HG02642 (cell line): ENCODE results near the gene MGMT.

ENCODE experiments used
- ATAC-seq: cut with Tn5 transposase; IDR thresholded peaks from one replicate; pipeline ENCODE4 v1.9.1; 2021; ENCODE audit warnings: mild to moderate bottlenecking; ENCODE audit not compliant: unreplicated experiment, poor library complexity

The MGMT gene

DNA sequence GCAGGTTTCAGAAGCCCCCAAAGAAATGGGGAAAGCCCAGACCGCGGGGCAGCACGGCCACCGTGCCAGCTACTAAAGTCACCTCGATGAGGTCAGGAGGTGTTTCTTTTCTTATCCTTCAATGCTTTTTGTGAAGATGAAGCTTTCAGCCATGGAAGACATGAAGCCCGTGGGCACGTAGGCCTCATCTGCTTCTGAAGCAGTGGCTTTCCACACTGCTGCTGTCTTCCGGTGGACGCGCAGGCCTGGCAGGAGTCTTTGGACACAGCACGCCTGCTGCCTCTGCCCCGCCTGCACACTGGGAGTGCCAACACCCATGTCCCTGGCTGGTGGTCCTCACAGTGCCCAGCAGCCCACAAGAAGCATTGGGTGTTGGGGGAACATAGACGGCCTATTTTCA, 311.5 kb downstream of the MGMT start:
- ATAC-seq = no peak

DNA sequence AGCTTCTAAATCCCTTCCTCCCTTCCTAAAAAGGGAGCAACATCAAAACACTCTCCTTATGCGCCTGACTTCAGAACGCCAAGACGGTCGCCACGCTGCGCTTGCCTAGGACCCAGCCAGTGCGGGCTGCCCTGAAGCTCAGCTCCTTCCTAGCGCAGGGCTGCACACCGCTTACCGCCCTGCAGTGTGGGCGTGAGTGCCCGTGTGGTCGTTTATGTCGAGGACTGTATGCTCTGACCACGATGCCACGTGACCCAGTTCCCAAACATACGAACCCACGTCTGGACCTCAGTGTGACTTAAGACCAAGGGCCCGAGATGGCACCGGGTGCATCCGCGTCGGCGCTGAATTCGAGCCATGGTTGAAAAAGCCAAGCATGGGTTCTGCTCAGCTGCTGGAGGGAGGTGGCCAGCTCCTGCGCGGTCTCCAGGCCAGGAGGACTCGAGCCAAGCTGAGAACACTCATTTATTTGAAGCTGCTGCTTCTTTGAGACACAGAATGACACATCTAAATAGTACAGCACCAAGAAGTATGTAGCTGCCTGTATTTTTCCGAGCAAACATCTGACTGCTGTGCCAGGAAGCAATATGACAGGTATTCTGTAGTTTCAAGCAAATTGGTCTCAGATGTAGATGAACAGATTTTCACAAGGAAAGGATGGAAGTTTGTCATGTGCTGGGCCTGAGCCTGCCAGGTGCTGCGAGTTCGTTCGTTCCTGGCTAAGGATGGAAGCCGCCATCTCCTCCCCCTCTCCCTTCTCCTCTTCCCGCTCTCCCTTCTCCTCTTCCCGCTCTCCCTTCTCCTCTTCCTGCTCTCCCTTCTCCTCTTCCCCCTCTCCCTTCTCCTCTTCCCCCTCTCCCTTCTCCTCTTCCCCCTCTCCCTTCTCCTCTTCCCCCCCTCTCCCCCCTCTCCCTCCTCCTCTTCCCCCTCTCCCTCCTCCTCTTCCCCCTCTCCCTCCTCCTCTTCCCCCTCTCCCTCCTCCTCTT, 312.4 kb downstream of the MGMT start:
- ATAC-seq = no peak

DNA sequence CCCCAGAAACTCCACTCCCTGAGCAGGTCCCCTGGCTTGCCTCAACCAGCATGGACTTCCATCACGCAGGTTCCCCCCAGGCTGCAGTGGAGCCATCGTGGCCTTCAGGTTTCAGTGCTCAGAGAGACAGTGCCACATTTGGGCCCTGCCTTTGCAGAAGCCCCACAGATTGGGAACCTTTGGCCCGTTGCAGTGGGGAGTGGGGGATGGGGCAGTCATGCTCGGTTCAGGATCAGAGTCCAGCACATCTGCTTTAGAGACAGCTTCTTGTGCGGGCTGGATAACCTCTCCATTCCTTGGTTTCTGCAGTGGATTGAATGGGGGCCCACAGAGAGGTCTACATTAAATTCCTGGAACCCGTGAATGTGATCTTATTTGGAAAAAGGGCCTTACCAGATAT, 313.2 kb downstream of the MGMT start:
- no peak for ATAC-seq

DNA sequence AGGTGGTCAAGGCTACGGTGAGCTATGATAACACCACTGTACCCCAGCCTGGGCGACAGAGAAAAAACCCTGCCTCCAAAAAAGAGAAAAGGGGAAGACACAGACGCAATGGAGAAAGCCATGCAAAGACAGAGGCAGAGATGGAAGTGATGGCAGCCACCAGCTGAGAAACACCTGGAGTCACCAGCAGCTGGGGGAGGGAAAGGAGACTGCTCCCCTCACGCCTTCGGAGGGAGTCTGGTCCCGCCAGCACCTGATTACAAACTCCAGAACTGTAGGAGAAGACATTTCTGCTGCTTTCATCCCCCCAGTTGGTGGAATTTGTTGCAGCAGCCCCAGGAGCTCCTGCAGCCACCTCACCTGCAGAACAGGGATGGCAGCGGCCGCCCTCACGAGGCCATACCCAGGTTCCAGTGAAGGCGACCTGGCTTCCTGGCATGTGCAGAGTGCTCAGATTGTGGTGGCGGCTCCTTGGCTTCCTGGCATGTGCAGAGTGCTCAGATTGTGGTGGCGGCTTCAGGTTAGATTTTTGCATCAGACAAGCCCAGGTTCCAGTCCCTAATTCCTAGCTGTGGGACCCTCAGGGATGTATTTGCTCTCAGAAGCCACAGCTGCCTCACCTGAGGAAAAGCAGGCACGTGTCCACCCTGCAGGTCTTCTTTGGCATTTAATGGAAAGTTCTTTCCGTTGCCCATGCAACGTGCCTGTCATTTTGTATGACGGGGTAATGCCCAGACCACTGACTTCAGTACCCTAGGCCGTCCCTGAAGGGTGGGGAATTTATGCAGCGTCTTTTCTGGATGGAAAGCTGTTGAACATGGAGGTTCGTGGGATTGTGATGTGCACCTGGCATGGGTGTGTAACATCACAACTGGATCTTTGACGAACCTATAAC, 314.1 kb downstream of the MGMT start:
- ATAC-seq = no peak

DNA sequence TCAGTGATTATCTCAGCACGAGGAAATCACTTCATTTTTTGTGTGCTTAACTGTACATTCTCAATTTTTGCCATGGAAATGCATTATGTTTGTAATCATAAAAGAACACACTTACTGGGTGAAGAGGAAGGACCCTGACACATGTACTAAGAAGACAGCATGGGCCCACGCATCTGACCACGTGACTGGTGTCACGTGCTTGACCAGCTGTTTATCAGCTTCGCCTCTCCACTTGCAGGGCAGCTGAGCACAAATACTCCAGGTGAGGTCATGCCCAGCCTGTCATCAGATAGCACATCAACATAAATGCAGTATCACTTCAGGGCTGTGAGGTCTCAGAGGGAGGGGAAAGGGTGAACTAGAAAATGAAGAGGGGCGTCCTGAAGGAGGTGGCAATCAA, 317.2 kb downstream of the MGMT start:
- ATAC-seq = no peak

DNA sequence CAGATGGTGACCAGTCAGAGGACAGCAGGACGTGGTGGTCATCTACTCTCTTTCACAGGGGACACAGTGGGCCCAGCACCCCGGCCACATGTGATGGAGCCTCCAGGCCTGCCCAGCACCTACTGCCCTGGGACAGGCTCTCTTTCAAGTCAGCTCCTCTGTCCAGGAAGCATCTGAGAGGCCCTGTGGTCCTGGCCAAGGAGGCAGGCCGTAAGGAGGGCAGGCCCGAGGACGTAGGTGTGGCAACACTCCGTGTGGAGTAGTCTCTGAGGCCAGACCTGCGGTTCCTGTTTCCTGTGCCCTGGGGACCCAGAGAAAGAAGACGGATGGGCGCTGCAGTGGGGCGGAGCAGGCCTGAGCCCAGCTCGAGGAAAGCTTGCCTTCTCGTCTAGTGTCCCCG, 317.9 kb downstream of the MGMT start:
- no peak for ATAC-seq

DNA sequence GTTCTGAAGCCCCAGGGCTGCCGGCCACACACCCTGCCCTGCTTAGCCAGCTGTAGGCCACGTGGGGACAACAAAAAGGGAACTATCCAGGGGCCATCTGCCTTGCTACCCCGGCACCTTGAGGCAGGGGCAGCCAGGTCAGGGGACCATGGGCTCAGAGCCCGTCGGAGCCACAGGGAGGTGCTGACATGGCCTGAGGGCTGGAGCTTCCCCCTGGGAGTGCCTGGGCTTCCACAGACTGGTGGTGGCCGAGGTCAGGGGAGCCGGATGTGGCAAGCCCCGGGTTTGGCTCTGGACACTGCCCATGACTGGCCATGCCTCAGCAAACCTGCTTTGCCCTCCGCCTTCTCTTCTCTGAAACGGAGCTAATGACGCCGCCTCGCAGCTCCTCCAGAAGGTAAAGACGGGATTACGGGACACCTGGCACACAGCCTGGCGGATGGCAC, 318.5 kb downstream of the MGMT start:
- ATAC-seq = no peak

DNA sequence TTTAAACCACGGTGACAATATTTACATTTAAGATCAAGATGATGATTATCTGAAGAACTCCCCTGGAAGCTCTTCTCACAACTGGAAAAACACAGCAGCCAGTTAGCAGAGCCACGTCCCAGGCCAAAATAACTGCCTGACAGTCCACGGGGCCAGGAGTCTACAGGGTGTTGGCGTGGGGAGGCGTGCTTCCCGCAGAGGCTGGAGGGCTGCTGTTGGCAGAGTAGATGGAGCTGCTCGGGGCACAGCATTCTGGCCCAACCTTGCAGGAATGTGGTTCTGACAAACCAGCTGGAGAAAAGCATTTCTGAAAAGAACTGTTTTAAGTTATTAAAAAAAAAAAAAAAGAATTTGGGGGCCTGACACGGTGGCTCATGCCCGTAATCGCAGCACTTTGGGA, 319.2 kb downstream of the MGMT start:
- no peak for ATAC-seq

DNA sequence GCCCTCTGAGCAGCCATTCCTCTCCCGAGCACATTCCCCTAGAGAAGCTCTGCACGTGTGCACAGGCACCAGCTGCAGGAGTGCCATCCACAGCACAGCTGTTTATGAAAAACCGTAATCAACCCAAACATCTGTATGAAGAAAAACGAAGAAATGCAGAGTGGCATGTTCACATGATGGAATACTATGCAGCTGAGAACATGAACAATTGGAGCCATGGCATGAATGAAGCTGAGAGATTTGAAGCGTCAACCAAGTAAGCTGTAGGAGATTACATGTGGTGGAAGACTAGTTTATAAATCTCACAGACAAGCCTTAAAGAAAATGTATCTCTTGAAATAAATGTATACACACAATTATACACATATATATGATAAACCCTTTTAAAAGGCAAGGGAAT, 320.5 kb downstream of the MGMT start:
- no peak for ATAC-seq

DNA sequence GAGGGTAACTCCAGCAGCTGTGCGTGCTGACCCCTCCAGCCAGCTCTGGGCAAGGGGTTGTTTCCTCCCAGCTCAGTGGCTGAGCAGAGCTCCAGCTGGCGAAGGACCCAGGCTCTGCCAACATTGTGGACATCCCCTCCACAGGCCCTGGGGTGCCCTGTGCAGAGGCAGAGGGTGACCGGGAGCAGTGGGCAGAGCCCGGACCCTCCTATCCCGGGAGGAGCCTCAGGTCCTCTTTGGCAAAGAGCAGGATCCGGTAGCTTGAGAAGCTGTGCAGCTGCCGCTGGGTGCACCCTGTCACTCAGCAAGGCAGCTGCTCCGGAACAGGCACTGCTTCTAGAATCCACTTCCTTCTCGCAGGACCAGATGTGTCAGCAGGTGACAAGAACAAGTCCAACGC, 321.2 kb downstream of the MGMT start:
- no peak for ATAC-seq

DNA sequence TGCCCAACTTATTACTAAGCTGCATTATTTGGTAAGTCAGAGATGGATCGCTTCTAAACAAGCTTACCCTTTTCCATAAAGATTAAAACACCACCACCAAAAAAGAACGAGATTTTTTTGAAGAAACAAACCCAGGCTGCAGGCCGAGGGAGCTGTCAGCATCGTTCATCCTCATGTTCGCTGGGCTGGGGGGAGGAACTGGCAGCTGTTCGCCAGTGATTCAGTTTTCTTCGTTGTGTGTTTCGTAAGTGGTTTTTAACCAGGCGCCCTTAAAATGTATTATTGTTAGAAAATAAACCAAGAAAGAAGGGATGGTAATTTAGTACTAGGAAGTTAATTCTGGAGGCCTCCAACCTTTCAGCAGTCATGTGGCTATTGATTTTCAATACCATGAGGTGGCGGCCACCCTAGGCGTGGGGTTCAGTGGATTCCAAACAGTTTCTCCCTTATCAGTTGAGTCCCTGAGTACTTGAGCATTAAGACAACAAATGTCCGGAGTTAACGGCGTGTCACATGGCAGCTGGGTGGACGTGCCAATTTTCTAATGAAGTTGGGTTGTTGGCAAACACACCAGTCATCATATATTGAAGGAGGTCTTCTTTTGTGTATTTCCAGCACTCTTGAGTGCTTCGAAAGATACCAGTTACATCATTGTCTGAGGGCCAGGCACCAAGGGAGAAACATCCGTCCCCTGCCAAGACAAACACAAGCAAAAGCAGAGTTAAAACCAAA, 323.8 kb downstream of the MGMT start:
- ATAC-seq = no peak

DNA sequence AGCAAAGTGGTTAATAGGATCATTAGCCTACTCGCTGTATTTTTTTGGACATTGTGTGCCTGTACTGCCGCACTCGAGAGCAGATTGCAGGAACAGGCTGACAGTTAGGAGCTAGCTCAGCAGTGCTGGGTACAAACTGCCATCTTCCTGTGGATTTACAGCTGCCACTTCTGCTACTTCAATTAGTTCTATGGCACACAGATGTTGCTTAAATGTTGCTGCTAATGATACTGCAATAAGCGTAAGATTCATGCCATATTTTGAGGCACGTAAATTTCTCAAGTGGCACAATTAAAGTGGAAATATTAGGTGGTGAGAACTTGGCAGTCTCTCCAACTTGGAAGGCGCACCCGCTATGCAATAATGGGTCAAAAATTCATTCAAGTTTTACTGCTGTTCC, 325.1 kb downstream of the MGMT start:
- ATAC-seq = no peak

DNA sequence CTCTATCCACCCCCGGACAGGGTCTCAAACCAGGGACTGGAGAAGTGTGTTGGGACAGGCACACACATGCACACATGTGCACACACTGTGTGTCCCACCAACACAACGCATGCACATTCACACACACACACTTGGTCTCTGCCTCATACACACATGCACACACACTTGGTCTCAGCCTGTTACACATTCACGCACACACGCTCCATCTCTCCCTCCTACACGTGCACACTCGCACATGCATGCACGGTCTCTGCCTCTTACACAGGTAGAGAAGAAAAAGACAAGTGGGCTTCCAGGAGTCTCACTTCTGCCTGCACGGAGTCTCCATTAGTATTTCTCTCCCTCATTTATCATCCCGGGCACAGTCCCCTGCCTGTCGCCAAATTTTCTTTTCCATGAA, 325.8 kb downstream of the MGMT start:
- ATAC-seq = no peak

DNA sequence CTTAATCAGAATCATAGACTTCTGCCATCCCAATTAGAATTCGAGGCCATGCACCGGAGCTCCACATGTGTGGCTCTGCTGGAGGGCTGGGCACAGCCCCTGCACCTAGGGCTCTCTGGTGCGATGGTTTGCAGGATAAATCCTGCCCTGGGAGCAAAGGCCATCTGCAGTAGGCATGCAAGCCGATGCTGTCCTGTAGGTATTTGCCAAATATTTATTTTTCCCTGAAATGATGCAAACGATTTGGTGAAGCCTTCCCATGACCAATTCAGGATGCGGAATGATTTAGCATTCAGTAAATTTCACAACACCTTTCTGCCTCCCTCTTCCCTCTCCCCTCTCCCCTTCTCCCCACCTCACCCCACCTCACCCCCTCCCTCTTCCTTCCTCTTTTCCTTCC, 326.4 kb downstream of the MGMT start:
- ATAC-seq = no peak

DNA sequence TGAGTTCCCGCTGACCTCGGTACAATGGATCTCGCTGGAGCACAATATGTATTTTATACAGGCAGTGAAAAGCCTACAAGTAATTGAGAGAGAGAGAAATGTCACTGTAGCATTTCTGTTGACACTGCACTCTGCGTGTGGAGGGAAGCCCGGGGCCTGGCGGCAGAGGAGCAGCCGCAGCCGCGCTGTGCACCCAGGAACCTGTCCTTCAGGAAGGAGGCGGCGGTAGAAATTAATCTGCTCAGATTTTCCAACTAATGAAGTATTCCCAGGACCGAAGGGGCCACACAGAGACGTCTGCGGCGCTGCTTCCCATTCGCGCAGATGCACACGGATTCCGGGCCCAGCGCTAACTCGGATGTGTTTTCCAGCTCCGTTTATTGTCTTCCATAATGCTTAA, 327.0 kb downstream of the MGMT start:
- ATAC-seq = no peak

DNA sequence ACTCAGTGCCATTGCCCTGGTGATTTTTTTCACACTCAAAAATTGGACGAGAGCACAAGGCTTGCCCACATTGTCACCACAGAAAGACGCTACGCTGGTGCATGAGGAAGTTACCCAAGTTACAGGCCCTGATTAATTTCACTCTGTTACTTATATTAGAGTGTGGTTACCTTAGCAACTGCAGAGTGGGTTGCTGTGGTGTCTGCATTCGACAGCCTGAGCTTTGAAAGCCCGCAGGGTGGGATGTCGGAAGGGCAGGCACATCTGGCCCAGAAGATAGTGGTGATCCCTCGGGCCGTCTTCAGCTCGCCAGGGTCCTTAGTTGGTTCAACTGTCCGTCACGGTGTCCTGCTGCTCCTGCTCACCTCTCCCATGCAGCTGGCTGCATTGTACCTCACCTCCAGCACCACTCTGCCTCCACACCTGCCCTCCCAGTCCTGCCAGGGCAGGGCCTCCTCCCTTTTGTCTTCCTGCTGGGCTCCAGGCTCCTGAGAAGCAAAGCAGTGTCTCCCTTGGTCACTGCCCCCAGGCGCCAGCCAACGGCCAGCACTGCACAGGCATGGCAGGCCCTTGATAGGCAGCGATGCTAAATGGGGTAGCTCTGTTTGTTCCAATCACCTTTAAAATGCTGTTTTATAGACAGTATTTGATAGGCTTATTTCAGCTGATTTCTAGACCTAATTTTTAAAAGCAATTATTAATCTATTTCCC, 329.8 kb downstream of the MGMT start:
- no peak for ATAC-seq

DNA sequence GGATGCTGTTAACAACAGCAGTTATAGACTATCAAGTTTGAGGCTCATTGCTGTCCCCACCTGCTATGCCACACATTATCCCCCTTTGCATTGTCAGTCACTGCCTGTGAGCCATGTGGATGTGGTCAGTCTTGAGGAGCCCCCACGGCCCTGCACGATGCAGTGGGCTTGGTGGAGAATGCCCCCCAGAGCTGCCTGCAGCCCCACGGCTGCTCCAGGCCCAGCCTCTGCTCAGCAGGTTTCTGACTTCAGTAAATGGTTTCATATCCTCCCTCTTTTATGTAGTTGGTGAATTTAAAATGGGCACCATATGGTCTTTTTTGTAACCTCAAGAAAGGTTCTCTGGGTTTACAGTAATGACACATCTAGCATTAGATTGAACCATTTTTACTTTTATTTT, 332.9 kb downstream of the MGMT start:
- ATAC-seq = no peak

DNA sequence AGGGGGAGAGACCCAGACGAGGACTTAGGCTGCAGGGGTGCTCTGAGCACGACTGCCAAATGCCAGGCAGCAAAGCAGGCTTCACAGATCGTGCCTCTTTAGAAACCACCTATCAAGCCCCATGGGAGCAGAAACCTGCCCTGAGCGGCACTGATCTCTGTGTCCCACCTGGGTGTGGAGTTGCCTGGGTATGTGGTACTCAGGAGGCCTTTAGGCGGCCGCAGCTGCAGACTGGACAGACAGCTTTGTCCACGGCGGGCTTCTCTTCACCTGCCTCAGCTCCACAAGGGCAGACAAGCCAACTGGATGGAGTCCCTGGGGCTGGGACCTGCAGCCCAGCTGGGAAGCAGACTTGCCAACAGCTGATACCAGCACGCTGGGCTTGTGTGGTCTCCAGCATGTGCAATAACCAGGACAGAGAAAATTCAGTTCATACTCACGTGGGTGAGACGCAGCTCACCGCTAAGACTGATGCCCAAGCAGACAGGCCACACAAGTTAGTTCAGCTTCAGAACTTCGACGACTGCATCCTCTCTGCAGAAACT, 333.8 kb downstream of the MGMT start:
- ATAC-seq = no peak

DNA sequence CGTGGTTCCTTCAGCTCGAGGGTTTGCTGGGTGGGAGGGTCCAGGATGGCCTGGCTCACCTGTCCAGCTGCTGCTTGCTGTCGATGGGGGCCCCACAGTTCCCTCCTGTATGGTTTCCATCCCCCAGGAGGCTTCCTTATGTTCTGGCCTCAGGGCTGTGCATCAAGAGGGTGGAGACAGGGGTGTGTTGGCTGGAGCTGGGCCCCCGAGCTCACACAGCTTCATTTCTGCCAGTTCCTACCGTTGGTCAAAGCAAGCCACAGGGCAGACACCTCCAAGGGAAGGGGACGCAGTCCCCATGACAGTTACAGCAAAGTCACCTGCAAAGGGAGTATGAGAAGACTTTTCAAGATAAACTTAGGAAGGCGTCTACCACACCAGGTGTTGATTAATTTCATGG, 340.2 kb downstream of the MGMT start:
- no peak for ATAC-seq
